BJ (cell line): ENCODE data around the gene SUPT20HL2. TPM values are rescaled to one million over a fixed set of nuclear protein-coding genes. Genes with fewer than 3 reads are reported as not detected.

Source experiments
- CTCF ChIA-PET: fragments of 350-600 bp; formaldehyde crosslinking; extraction: SDS; loops from one replicate; lab custom pipeline; 2021; ENCODE audit warnings: antibody characterized with exemption, inconsistent platforms; lab: Yijun Ruan, JAX
- POLR2A ChIA-PET: fragments of 300-600 bp; sonication (Branson Sonifier 250); formaldehyde crosslinking; extraction: SDS; loops from one replicate; lab custom pipeline; 2021; ENCODE audit warnings: antibody characterized with exemption; lab: Charles Lee
- DNase-seq: peaks from one replicate; pipeline ENCODE4 v3.0.0-alpha.2; 2011; ENCODE audit warnings: low read depth
- H3K27me3 ChIP-seq: 2 replicates; pipeline ENCODE4 v1.6.0; 2011; ENCODE audit warnings: low read length; ENCODE audit not compliant: control insufficient read depth, insufficient read depth
- H3K36me3 ChIP-seq: 2 replicates; pipeline ENCODE4 v1.5.1; 2011; ENCODE audit warnings: low read length; ENCODE audit not compliant: control insufficient read depth, insufficient read depth
- H3K4me3 ChIP-seq: 2 replicates; pipeline ENCODE4 v1.5.1; 2011; ENCODE audit warnings: low read depth, mild to moderate bottlenecking, control low read depth, low read length
- polyA plus RNA-seq: library from polyadenylated mRNA; depleted of rRNA; stranded (reverse); fragments of >200 nt; gene quantifications from 2 replicates; pipeline ENCODE4 v1.2.3, GENCODE V29; 2011
- TF ChIP-seq, protein P1 (sequence below): IDR thresholded peaks from 2 replicates; pipeline ENCODE4 v1.5.1; 2011; ENCODE audit warnings: low read depth, mild to moderate bottlenecking, control low read depth, inconsistent platforms, low read length, moderate library complexity; ENCODE audit not compliant: insufficient read depth

The SUPT20HL2 gene
- polyA plus RNA-seq, 1 experiment: not detected

DNA sequence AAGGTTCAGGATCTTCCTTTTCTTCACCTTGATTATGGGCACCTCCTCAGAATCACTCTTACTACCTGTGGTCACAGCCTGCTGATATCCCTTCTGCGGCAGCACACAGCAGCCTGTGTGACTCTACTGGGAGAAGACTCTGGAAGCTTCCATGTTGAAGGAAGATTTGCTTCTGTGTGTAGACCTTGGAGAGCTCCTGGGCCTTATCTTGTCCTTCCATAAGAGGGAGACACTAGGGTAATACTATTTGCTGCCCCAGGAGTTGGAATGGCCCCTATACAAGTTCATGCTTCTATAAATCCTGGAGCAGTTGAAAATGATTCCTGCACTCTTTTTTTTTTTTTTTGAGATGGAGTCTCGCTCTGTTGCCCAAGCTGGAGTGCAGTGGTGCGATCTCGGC is 36.3 kb upstream of the SUPT20HL2 start:
- DNase-seq: no peak
- TF ChIP-seq, protein P1, sequence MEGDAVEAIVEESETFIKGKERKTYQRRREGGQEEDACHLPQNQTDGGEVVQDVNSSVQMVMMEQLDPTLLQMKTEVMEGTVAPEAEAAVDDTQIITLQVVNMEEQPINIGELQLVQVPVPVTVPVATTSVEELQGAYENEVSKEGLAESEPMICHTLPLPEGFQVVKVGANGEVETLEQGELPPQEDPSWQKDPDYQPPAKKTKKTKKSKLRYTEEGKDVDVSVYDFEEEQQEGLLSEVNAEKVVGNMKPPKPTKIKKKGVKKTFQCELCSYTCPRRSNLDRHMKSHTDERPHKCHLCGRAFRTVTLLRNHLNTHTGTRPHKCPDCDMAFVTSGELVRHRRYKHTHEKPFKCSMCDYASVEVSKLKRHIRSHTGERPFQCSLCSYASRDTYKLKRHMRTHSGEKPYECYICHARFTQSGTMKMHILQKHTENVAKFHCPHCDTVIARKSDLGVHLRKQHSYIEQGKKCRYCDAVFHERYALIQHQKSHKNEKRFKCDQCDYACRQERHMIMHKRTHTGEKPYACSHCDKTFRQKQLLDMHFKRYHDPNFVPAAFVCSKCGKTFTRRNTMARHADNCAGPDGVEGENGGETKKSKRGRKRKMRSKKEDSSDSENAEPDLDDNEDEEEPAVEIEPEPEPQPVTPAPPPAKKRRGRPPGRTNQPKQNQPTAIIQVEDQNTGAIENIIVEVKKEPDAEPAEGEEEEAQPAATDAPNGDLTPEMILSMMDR: no peak
- ChIA-PET CTCF (no interaction called here), POLR2A (no interaction called here)
- Histone ChIP-seq H3K27me3 (no peaks in the 10 kb centered on the region), H3K36me3 (no peaks in the 10 kb centered on the region), H3K4me3 (no peak overlapping the region)

DNA sequence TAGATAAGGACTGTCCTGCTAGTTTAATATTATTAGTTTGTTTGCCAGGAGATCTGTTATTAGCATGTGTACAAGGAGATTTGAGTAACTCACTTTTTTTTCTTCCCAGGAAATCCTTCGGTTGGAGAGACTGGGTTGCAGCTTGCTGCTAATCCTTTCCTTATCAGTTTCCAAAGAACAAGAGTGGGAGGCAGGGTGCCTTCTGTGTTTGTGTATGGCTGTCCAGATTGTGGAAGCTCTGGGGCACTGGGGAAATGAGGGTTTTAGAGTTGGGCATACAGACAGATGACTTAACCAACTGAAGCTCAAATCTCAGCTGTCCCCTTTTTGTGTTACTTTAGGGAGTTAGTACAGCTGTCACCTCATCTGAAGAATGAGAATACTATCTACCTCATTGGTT is 34.0 kb upstream of the SUPT20HL2 start:
- Histone ChIP-seq H3K27me3 (no peaks in the 10 kb centered on the region), H3K4me3 (no peak overlapping the region), H3K36me3 (no peaks in the 10 kb centered on the region)
- CTCF ChIA-PET: interaction anchor here (1.2 kb wide), 1 partner anchor 46 kb away, joined by 3 read pairs; no protein-coding TSS in a partner anchor
- no peak for DNase-seq
- TF ChIP-seq, protein P1: no peak
- POLR2A ChIA-PET: no interaction called here

DNA sequence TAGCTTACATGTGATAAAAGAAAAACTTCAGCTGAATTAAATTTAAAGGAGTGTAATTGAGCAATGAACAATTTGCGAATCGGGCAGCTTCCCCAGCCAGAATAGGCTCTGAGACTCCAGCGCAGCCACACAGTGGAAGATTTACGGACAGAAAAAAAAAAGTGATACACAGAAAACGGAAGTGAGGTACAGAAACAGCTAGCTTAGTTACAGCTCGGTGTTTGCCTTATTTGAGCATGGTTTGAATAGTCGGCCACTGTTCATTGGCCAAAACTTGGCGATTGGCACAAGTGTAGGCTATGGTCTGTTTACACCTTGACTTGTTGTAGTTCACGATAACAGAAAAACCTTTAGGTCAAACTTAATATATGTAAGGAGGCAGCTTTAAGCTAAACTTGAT is 29.9 kb upstream of the SUPT20HL2 start:
- no peak overlapping the region for H3K4me3 ChIP-seq
- ChIA-PET CTCF (no interaction called here), POLR2A (no interaction called here)
- H3K27me3 ChIP-seq: no peaks in the 10 kb centered on the region
- TF ChIP-seq, protein P1: no peak
- DNase-seq: no peak
- no peaks in the 10 kb centered on the region for H3K36me3 ChIP-seq

DNA sequence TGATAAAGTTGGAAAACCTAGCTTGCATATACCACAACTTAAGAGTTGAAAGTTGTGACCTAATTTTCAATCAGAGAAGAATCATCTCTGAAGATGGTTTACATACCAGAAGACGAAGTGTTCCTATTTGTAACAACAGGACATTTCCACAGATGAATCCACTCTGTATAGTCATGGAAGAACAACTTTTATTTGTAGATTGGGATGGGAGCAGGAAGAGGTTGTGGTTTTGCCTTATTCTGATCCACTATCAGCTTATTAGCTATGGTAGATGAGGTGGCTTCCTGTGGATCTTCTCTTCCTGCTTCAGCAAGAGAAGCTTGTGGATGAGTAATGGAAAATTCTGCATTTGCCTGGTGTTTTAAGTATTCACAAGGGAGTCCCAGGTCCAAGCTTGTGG is 27.9 kb upstream of the SUPT20HL2 start:
- ChIA-PET CTCF (no interaction called here), POLR2A (interaction anchor here (0.6 kb wide), 1 partner anchor 749 kb away, joined by 7 read pairs; no protein-coding TSS in a partner anchor)
- TF ChIP-seq, protein P1: no peak
- Histone ChIP-seq H3K36me3 (no peaks in the 10 kb centered on the region), H3K27me3 (no peaks in the 10 kb centered on the region), H3K4me3 (no peak overlapping the region)
- DNase-seq: peak; percentile 57

DNA sequence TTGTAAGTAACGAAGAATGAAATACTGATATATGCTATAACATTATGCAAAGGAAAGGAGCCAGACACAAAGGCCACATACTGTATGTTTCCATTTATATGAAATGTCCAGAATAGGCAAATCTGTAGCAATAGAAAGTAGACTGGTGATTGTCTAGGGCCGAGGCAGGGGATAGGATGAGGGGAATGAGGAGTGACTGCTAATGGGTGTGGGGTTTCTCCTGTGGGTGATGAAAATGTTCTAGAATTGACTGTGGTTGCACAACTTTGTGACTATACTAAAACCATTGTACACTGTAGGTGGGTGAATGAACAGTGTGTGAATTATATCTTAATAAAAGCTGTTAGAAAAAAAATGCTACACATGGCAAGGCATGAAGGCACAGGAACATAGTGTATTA is 26.6 kb upstream of the SUPT20HL2 start:
- TF ChIP-seq, protein P1: no peak
- no peak for DNase-seq
- Histone ChIP-seq H3K36me3 (no peaks in the 10 kb centered on the region), H3K27me3 (no peaks in the 10 kb centered on the region), H3K4me3 (no peak overlapping the region)
- ChIA-PET POLR2A (no interaction called here), CTCF (no interaction called here)
